Middle frontal gyrus (tissue), 1 donor: Measurements from ENCODE around the gene KISS1.

ENCODE experiments used
- DNase-seq: peaks from one replicate; pipeline ENCODE4 v3.0.0-alpha.2; 2015; ENCODE audit warnings: low spot score; ENCODE audit errors: extremely low spot score

The KISS1 gene

DNA sequence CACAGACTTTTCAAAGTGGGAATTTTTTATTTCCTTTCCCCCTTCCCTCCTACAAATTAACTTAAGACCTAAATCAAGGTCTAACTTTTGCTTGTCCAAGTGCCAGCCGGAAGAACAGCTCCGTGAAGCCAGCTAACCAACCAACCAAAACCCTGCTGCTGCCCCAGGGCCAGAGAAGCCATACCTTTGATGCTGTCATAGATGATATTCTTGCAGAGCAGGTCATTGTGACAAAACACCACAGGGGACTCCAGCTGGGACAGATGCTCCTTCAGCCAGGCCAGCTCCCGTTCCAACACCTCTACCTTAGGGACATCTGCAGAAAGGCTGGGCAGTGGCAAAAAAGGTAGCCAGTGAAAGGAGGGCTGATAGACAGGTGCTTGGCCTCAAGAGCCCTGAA, 55.2 kb downstream of the KISS1 start:
- DNase-seq = no peak
